OCI-M2 (cell line): ENCODE data around the gene ELF4.

Source experiments
- DNase-seq: peaks from one replicate; lab custom pipeline; 2025; ENCODE audit not compliant: unreplicated experiment; lab: John Stamatoyannopoulos, UW

The ELF4 gene

DNA sequence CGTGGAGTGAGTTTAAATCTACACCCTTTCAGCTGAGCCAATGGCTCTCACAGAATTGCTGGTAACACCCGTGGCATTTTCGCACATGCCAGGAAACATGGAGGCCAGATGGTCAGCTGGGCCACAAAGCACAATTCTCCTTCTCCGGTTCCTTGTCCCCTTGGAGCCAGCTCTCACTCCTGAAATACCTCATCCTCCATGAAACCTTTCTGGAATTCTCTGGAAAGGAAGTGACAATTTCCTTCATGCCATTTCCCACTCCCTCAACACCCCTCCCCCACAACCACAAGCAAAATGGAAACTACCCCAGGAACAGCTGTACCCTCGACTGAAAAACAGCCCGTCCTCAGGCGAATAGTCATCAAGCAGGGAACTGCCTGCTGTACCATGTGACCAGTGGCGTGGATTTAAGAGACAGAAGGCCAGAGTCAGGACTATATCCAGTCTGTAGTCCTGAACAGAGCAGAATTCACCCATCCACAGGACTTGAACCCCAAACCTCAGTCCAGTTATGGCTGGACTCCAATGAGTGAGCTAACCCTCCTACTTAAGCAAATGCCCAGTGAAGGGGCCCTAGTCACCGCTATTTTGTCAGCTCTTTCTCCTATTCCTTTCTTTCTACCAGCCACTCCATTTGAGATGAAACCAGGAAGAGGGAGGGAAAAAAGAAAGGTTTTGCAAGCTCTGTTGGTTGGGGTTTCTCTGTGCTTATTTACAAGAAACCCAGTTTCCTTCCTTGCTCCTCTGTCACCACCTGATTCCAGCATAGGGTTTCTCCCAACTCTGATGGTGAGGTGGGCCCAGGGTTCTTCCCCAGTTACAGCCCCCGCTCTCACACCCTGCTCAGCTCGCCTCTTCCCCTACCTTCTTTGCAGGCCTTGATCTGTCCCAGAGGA, 24.5 kb downstream of the ELF4 start:
- no peak for DNase-seq

DNA sequence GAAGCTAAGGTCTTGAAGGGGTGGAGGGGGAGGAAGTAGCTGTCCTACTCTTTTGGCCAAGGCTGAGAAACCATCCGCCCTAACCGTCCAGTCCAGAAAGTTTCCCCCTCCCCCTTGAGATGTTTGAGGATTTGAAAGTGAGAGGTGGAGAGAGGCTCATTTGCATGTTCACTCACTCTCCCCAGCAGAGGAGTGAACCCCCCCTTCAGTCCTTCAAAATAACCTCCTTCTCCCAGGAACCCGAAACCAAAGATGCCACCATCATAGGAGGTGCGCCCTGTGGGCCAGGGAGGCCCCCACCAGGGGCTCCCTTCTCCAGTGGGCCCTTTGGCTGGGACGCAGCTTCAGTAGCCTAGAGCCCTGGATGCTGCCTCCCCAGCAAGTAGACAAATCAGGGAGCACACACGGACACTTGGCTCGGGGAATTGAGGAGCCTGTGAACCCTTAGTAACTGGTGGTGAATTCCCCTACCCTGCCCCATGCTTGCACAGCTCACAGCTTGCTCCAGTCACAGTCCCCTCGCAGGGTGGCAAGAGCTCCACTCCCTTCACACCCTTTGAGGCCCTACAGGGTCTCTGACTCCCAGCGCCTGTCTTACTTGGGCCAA, 25.6 kb downstream of the ELF4 start:
- DNase-seq = no peak

DNA sequence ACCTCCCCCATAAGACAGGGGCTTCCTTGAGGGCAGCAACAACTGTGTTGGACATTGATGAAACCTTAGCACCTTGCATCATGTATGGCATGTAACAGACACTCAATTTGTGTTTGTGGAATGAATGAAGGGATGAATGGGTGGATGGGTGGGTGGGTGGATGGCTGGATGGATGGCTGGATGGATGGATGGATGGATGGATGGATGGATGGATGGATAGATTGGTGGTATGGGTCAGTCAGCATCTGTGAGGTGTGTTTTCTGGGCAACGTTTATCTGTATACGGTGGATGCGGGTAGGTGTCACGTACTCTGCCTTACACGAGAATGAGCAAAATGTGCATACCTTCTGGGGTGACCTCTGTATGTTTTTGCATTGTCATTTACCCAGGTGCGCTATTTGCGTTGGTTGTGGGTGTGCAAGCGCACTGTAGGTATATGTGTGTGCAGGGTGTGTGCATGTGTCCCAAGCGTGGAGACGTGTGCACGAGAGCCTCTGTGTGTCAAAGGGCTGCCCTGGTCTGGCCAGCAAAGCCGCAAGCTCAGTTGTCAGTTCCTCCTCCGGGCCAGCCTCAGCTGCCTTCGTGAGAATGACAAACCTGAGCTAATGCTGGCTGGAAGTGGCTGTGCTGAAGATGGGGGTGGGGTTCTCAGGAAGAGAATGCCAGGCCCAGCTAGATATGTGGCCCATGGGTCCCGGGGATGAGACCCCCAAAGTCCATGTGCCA, 26.5 kb downstream of the ELF4 start:
- no peak for DNase-seq

DNA sequence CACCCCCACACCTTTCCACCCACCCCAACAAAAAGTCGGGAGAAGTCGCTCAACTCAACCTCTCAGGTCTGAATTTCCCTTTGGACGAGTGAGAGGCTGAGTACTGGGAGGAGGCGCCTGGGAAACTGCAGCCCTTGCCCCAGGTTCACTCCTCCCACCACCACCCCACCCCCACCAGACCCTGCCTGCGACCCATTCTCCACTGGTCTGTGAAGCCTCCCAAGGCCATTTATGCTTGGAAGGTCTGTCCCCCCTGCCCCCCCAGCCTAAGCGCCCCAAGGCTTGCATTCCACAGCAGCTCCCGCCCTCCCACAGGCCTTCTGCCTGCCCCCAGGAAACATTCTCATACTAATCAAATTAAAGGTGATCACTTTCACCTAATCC, 27.2 kb downstream of the ELF4 start:
- DNase-seq = no peak

DNA sequence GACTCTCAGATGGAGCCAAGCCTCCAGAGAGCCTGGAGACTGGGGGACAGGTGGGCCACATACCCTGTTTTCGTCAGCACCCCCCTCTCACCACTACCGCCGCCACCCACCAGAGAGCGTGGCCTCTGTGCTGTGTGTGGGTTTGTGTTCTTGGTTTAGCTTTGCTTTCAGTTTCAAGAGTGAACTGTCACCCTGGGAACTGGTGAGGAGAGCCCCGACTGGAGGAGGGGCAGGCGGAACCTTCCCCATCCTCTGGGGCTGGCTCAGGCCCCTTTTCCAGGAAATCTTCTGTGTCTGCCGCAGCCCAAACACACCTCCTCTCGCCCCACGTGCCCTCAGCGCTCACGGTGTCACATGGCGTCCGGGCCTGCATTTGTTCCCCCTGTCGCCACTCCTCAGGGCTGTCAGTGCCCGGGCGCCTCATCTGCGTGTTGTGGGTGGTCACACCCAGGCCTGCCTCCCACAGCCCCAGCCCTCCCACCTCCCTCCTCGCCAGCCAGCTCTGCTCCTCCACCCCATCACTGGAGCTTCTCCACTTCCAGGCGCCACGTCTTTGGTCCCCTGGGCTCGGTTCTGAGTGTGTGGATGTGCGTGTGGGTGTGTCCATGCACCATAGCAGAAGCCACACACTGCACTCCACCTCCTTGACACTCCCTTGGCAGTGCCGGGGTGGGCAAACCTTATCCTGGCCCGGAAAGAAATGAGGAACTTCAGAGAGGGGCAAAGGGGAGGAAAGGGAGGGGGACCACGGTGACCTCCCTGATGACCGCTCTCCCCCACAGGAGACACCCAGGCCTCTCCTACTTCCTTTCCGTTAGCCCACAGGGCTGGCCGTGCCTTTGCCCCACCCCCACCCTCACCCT, 27.8 kb downstream of the ELF4 start:
- no peak for DNase-seq

DNA sequence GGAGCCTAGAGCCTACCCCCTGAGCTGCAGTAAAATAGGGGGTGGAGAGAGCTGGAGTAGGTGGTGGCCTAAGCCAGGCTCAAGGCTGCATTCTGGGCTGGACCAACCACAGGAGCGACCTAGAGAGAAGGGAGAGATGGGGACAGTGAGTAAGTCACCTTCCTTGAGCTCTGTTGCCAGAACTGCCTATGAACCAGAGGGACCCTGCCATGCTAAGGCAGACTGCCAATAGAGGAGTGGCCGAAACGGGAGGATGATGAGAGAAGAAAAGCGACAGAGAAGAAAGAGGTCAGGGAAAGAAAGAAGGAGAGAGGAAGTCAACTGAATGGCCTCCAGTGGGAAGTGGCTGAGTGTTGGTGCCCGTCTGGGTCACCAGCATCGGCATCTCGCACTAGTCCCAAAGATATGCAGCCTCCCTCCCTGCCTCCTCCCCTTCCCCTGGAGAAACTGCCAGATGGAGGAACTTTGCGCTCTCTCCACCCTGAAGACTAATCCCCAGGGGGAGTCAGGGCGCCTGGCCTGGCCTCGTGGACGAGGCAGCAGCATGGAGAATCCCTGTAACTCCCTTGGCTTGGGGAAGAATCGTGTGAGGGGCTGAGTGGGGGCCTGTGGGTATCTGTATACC, 28.8 kb downstream of the ELF4 start:
- no peak for DNase-seq

DNA sequence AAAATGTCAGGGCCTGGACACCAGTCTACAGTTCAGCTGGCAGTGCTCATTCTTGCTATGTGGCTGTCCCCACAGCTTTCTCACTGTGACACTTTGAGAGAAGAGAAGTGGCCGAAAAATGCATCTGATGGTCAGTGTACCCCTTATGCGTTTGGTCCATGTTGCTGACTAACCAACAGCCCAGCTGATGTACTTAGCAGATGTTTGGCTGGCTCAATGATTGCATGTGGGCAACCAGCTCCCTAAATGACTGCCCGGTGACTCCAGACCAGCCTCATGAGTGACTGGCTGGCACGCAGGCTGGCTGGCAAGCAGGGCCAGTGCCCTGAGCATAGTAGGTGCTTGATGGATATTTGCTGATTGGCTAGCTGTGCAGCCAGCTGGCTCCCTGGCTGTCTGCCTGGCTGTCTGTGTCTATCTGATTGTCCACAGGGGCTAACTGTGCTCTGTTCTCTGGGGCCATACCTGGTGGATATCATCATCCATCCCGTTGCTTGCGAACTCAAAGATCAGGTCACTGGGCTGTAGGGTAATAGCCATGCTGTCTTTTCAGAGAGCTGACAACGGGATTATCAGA, 29.4 kb downstream of the ELF4 start:
- DNase-seq = no peak

DNA sequence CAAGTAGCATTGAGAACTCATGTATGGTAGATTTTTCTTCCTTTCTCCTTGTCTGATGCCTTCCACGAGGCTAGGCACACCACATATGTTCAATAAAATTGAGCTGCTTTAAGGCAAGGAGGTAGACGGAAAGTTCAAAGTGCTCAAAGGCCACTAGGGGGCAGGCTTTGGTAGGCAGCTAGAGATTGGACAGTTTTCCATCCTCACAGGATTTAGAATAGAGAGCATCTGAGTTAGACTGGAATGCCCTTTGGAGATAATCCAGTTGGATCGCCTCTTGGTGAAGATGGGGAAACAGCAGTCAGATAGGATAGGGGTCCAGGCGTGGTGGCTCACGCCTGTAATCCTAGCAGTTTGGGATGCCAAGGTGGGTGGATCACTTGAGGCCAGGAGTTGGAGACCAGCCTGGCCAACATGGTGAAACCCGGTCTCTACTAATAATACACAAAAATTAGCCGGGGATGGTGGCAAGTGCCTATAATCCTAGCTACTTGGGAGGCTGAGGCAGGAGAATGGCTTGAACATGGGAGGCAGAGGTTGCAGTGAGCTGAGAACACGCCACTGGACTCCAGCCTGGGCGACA, 30.4 kb downstream of the ELF4 start:
- no peak for DNase-seq

DNA sequence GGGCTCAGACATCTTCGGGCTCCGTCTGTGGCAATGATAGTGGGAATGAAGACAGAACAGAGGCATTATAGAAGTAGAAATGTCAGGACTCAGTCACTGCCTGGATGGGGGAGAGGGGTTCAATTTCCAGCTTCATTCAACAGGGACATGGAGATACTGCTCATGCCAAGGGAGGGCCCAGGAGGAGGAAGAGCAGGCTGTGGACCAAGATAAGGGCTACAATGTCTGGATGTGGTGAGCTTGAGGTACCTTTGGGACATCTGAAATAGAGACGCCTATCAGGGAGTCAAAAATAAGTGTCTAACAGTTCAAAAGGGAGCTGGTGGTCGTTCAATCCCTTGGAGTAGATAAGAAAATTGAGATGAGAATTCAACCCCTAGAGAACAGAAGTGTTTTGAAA, 34.5 kb downstream of the ELF4 start:
- DNase-seq = no peak

DNA sequence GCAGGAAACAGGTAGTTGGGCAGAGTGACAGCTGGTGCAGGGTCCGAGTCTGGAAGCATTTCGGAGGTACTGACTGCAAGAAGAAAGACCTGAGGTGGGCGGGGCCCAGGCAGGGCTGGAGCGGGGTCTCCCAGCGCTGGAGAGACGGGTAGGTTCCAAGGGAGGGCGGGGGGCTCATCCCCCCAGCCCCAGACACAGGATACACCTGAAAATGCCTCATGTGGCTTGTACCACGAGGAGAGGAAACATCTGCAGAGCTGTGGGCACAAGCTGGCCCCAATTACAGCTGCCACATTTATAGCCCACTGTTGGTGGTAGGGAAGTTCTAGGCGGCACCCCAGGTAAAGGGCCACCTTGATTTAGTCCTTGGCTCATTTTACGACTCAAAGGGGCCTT, 38.0 kb downstream of the ELF4 start:
- DNase-seq = no peak

DNA sequence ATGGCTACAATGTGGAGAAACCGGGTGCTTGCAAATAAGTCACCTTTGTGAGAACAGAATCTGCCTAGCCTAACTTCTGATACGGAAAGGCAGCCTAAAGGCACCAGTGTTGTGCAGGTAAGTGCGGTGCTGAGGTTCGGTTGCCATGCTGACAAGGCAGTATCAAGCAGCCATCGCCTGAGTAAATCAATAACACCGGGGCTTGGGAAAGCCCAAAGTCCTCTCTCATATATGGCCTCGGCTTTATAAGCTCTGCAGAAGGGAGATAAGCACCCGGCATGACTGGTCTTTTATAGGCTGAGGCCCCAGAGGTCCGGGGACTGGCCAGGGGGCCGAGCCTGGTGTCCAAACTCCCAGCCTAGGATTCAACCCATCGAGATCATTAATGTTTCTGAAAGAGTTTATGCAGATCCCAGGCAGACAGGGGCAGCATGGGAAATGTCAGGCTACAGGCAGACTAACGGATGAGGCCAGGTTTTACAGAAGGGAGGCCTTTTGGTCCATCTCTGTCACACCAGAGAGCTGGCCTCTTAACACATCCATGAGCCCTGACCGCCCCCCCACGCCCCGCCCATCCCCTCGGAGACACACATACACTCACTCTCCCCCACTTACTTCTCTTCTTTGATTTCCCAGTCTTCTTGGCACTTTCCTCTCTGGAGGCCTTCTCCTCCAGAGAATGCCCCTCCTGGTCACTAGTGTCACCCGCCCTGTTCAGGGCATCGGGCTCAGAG, 38.5 kb downstream of the ELF4 start:
- no peak for DNase-seq

DNA sequence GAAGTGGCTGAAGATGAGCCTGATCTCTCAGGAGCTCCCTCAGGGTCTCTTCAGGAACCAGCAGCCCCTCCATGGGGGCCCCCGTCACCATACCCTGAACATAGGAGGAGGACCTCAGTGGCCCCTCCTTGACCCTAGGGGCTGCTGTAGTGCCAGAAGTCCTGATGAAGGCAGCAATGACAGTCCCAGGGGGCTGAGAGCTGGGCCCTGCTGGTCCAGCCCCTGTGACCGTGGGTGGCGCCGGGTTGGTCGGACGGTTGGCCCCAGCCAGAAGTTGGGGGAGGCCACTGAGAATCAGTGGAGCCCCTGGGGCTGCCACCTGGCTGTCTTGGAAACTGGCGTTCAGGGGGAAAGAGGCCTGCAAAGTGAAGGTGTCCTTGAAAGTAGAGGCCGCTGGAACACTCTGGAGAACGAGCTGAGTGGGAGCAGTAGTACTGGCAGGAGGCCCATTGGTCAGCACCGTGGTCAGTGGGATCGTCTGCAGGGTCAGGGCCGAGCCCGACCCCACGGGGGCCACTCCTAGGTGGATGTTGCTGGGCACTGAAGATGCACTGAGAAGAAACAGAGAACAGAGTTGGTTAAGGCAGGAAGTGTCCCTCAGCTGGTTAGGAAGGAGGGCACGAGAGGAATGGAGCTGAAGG, 43.2 kb downstream of the ELF4 start:
- DNase-seq = no peak

DNA sequence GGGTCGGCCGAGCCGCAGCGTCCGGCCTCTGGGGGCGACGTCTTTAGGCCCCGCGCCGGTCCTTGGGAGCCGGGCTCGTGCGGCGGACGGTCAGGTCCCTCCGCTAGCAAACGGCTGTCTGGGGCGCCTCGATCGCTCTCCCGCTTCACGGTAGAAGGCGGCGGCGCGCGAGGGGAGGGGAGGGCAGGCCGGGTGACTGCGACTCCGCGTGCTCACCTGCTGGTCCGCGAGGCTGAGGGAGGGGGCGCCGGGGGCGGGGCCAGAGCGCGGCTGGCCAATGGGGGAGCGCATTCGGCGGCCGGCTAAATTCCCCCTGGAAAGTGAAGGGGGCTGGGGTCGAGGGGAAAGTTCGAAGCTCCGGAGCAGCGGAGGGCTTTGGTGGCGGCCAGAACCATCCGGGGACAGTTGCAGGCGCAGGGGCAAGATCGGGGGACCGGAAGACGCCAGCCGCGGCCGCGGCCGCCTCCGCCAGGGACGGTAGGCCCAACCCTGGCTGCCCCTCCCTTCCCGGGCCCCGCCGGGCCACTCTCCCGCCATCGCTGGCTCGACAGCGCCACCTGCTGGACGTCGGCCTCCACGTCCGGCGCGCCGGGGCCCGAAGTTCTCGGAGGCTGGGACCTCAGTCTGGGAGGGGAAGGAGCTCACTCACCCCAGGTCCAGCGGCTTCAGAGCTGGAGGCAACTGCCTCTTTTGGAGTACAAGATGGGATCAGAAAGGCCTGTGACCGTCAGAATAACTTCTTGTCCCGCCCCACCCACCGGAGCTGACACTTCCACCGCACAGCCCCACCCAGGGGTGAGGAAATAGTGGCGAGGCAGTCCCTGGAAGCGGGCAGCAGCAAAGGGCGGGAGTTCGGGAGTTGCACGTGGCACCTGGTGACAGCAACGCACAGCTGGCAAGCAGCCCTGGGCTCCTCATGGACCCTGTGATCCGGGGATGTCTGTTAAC, 49.9 kb downstream of the ELF4 start:
- DNase-seq = no peak

DNA sequence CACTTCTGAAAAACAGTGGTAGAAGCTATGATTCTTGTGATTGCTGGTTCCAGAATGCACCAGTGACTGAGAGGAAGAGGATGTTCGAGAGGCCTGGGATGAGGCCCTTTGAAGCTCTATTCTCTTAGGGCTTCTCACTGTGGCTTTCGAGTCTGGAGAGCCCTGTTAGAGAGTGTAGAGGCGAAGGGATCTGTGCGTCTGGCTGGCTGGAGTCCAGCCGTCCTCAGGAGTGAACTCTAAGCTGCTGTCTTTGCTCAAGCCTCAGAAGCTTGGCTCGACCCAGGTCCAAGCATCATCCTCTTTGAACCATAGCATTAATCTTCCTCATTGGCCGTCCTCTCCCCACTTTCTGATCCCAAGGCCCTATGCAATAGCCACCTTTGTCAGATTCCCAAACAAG, 51.6 kb downstream of the ELF4 start:
- no peak for DNase-seq

DNA sequence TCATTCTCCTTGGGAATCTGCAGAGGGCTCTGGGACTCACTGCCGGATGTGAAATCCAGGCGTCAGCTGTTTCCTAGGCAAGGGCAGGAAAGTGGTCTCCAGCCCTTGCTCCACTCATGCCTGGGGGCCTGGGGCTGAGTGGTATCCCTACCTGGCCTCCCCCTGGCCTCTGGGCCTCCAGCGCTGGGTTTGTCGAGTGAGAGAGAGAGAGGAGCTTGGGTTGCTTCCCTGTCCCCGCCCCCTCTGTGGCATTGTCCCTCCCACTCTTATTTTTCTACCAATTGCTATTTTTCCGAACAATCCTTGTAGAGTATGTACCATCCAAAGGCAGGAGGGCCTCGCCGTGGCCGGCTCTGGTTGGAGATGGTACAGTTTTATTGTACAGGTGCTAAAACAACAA, 53.1 kb downstream of the ELF4 start:
- DNase-seq = no peak

DNA sequence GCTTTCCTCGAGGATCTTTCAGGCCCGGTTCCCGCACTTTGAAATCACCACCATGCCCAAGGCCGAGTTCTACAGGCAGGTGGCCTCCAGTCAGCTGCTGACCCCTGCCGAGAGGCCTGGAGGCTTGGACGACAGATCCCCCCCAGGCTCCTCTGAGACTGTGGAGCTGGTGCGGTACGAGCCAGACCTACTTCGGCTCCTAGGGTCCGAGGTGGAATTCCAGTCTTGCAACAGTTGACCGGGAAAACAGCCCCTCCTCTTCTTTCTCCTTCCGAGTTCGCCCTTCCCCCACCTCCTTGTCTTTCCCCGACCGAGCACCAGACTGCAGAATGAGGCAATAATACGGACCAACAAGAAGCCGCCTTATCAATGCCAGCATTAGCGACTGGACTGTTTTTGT, 54.4 kb downstream of the ELF4 start:
- DNase-seq = no peak

DNA sequence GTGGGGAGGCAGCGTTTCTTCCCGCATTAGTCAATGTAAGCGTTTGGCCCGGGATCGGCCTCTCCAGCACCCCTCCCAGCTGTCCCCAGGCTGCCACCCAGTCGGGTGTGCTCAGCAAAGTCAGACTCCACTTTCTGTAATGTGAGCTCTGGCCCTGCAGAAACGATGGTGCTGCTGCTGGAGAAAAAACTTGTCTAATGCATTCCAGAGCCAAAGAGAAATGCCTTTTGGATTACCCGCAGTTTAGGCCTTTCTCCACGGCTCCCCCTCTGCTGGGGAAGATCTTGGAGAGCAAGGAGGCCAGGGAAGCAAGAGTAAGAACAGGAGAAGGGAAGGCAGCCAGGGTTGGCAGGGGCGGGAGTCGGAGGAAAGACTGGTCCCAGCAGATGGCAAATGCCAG, 55.2 kb downstream of the ELF4 start:
- no peak for DNase-seq

DNA sequence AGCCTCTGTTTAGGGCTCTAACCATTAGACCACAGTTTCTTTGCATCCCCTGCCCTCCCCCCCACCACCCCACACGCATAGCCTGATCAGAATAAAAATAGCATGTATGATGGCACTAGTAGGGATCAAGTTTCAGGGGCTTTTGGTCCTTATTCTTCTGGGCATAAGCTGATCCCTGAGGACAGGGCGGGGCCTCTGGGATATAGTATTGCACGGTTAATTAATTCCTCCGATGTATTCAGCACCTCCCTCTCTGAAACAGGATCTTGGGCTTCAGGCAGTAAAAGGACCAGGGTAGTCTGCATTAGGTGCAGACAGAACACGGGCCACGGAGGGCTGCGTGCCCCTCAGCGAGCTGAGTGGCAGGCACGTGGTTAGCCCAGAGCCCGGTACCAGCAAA, 57.1 kb downstream of the ELF4 start:
- DNase-seq = no peak
